A172 (cell line): ENCODE data around the gene RGS5. TPM values are rescaled to one million over a fixed set of nuclear protein-coding genes. Genes with fewer than 3 reads are reported as not detected.

Experiments
- DNase-seq: peaks from one replicate; pipeline ENCODE4 v3.0.0-alpha.2; 2015; ENCODE audit warnings: low spot score
- total RNA-seq: library from RNA; depleted of rRNA; stranded (reverse); fragments of >200 nt; shearing (Covaris generic); gene quantifications from 2 replicates; pipeline ENCODE4 v1.2.3, GENCODE V29; 2014

The RGS5 gene
- total RNA-seq, 1 experiment from 2014 or later = 29.6 TPM

DNA sequence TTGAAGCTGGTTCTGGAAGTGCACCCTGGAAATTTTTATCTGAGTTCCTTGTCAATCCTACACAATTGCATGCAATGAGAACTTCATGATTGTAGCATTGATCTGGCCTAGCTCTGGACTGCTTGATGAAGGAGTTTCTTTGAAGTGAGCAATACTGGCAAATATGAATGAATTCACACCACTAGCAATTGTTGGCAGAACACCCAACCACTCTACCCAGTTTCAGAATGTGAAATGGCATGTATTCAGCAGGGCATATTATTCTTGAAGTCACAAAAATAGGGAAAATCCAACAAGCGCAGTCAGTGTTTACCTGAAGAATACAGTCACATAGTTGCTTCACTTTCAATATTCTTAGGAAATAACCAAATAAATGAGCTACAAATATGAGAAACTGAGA, 57.3 kb downstream of the RGS5 start:
- no peak for DNase-seq

DNA sequence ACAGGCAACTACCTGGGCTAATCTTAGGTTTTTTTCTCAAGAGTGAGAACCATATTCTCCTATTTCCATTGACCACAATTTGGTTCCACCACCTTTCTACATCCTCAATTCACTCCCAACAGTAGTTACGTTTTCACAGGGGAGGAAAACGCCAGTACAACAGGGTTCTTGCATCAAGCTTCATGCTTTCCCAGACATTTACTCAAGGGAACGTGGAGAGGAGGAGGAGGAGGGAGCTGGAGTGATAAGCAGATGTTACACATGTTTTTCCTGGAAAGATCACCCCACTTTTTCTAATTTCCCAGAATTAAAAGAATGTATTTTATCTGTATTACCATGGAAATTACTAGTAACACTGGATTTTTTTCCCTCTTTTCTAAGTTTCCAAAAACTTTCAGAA, 58.3 kb downstream of the RGS5 start:
- no peak for DNase-seq

DNA sequence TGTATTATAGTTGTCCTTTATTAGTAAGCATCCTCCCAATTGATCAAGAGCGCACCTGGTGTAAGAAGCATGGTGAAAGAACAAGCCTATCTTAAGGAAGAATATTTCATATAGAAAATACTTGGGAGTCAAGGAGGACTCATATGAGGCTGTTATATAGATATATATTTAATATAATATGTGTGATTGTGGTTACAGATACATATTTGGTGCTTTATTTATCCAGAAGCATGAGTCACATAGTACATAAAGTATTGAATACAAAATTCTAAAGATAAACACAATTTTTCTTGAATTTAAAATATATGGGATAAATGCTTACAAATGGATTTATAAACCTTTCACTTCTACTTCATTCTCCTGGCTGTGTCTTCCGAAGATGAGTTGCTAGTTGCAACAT, 60.6 kb downstream of the RGS5 start:
- no peak for DNase-seq

DNA sequence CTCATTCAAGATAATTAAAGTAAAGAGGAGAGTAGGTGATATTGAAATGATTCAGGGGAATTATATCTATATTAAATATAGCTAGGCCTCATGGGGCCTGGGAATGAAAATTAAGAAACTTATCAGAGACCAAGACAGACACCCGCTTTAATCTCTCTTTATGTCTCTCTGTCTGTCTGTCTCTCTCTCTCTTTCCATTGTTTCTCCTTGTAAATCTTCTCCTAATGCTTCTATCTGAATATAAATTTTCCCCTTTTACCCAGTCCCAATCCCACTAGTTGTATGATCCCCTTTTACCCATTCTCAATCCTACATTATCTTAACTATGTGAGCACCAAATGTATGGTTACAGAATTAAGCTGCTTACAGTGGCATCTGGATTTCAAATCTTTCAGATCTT, 61.2 kb downstream of the RGS5 start:
- DNase-seq = no peak

DNA sequence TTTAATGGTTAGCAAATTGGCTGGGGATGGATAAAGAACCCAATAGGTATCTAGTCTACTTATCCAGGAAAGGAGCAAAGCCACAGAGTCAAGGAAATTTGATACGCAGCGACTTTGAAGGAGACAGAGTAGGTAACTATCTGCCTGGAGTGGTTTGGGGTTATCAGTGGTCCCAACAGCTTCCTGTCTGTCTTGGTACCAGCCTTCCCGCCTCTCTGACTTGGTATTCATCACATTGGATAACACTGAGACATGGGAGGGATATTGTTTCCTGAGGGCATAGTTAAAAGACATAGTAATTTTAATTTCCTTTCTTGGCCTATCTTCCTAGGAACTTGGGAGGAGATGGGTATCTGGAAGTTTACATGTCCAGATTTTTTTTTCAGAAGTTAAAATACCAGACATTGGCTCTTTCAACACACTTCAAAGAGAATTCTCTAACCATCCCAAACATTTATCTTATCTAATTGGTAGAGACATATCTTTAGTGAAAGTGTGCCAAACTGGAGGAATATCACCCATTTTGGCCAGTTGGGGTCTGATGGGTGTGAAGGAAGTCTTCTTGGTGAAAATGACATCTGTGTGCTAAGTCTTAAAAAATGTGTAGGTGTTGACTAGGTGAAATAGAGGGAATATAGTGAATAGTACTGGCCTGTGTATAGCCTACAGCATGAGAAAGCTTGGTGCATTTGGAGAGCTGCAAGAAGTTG, 65.0 kb downstream of the RGS5 start:
- DNase-seq = no peak

- DNase-seq = no peak
These were observed 70.7 kb downstream of the RGS5 start for GRCh38 chr1:163131981-163132380.

- no peak for DNase-seq
These were observed 72.4 kb downstream of the RGS5 start for GRCh38 chr1:163130225-163130856.

GRCh38 chr1:163128282-163128681, 74.4 kb downstream of the RGS5 start:
- no peak for DNase-seq

DNA sequence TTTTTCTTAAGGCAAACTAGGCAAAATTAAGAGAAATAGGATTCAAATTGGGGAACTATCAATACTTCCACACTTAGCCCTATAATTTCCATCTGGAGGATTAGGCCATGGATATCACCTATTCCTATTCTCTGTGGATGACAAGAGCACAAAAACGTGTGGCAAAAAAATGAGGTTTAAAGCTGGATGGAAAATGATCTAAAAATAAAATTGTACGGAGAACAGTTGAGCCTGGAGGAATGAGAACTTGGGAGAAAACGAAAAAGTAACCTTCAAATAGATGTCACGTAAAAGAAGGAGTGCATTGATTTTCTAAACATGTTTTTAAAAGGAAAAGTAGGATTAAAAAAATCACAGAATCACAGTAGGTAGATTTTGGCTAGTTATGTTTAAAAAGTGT, 77.9 kb downstream of the RGS5 start:
- no peak for DNase-seq

- no peak for DNase-seq
These were observed 82.3 kb downstream of the RGS5 start for GRCh38 chr1:163120372-163120771.

DNA sequence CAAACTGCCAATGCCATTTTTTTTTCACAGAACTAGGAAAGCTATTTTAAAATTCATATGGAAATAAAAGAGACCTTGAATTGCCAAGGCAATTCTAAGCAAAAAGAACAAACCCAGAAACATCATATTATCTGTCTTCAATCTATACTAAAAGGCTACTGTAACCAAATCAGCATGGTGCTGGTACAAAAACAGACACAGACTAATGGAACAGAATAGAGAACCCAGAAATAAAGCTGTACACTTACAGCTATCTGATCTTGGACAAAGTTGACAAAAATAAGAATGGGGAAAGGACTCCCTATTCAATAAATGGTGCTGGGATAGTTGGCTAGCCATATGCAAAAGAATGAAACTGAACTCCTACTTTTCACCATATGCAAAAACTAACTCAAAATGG, 83.0 kb downstream of the RGS5 start:
- no peak for DNase-seq

DNA sequence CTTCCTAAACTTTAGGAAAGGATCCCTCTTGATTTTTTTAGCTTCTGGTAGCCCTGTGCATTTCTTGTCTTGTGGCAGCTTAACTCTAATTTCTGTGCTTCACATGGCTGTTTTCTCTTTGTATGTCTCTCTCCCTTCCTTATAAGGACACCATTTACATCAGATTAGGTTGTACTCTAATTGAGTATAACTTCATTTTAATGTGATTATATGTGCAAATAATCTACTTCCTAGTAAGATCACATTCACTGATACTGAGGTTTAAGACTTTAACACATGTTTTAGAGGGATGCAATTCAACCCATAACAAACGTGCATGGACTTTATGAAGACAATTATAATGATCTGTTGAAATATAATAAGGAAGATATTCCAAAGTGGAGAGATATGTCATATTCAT, 86.8 kb downstream of the RGS5 start:
- no peak for DNase-seq

GRCh38 chr1:163107655-163108054, 95.1 kb downstream of the RGS5 start:
- DNase-seq = no peak

DNA sequence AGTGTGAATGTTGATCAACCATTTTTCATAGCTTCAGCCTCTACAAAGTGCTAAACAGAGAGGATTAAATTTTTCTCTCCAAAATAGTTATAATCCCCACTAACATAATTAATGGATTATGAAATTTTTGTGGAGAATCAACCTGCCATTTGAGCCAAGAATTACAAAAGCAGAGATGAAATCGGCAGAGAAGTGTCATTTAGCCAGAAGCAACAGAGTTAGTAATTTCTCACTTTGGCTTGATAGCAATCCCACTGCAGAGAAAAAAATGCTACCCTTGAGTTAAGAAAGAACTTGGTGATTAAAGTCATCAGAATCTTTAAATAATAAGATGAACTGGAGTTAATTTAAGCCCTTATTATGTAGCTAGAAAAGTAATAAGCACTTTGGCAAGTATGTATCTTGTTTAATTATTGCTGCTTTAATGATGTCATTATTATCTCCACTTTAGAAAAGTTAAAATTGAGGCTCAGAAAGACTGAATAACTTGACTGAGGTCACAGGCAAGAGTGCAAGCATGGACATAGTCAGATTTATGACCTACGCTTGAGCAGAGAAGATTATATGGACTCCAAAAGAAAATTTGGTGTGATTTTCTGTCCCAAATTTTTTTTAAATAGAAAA, 96.2 kb downstream of the RGS5 start:
- DNase-seq = no peak

- no peak for DNase-seq
These were observed 98.2 kb downstream of the RGS5 start for GRCh38 chr1:163104385-163105099.

DNA sequence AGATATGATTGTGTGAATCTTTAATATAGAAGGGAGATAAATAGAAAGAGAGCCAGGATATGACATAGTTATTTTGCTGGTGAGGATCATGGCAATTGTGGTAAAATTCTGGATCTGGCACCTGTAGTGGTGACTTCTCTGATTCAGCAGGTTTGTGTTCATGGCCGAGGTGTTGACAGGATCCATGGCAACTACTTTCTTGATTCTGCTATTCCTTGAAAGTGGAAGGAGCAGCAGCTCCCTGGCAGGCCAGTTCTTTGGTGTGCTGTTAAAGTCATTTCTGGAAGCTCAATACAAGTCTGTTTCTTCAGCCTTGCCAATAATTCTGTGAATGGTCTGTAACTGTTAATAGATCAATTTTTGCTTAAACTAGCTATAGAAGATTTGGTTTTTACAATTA, 100.1 kb downstream of the RGS5 start:
- DNase-seq = no peak

GRCh38 chr1:163095213-163095612, 107.5 kb downstream of the RGS5 start:
- no peak for DNase-seq

GRCh38 chr1:163094589-163094988, 108.1 kb downstream of the RGS5 start:
- DNase-seq = no peak

GRCh38 chr1:163094182-163094581, 108.5 kb downstream of the RGS5 start:
- no peak for DNase-seq

- no peak for DNase-seq
These were observed 109.1 kb downstream of the RGS5 start for GRCh38 chr1:163093579-163093978.

GRCh38 chr1:163093169-163093568, 109.5 kb downstream of the RGS5 start:
- no peak for DNase-seq
